22Rv1 (cell line): Measurements from ENCODE around the gene C17orf75.

Experiments used
- ZFX ChIP-seq: fragments of 450-650 bp; IDR thresholded peaks from 2 replicates; pipeline ENCODE4 v1.6.1; 2017; ENCODE audit warnings: antibody characterized with exemption, borderline replicate concordance
- TF ChIP-seq, protein P1 (sequence below): fragments of 450-650 bp; IDR thresholded peaks from 2 replicates; pipeline ENCODE4 v1.5.1; 2017; ENCODE audit warnings: mild to moderate bottlenecking

DNA sequence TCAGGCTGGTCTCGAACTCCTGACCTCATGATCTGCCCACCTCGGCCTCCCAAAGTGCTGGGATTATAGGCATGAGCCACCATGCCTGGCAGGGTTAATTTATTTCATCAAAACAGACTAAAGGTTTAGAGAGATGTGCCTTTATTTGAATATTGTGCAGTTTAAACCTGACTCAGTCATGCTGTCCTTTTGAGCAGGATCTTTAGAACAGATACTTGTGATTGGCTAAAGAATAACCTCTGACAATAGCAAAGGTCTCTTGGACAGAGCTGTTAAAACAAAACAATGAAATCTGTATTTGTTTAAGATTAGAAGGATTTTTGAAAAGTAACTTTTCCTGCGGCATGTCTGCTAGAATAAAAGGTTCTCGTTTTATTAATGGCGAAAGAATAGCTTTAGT is 44.0 kb upstream of the C17orf75 start:
- TF ChIP-seq, protein P1, sequence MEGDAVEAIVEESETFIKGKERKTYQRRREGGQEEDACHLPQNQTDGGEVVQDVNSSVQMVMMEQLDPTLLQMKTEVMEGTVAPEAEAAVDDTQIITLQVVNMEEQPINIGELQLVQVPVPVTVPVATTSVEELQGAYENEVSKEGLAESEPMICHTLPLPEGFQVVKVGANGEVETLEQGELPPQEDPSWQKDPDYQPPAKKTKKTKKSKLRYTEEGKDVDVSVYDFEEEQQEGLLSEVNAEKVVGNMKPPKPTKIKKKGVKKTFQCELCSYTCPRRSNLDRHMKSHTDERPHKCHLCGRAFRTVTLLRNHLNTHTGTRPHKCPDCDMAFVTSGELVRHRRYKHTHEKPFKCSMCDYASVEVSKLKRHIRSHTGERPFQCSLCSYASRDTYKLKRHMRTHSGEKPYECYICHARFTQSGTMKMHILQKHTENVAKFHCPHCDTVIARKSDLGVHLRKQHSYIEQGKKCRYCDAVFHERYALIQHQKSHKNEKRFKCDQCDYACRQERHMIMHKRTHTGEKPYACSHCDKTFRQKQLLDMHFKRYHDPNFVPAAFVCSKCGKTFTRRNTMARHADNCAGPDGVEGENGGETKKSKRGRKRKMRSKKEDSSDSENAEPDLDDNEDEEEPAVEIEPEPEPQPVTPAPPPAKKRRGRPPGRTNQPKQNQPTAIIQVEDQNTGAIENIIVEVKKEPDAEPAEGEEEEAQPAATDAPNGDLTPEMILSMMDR, result no peak
- TF ChIP-seq ZFX, result no peak
